PC-3 (cell line): ENCODE results near the gene GPC6.
A peak's percentile ranks its signal among the peaks of the same experiment; 100 is the strongest.

Source experiments
- CTCF ChIP-seq: fragments of 300-600 bp; sonication (generic); conservative IDR thresholded peaks from 2 replicates; pipeline ENCODE4 v1.5.1; 2017; ENCODE audit warnings: antibody characterized with exemption, low read depth, mild to moderate bottlenecking, low read length
- EZH2 ChIP-seq: fragments of 300-600 bp; sonication (generic); IDR thresholded peaks from one replicate; pipeline ENCODE4 v1.6.1; 2017; ENCODE audit warnings: antibody characterized with exemption, mild to moderate bottlenecking, low read length; ENCODE audit not compliant: unreplicated experiment
- EZH2phosphoT487 ChIP-seq: fragments of 300-600 bp; sonication (generic); IDR thresholded peaks from 2 replicates; pipeline ENCODE4 v1.6.1; 2018; ENCODE audit warnings: mild to moderate bottlenecking, antibody characterized with exemption, low read length, borderline replicate concordance

- TF ChIP-seq CTCF (peak; percentile 66), EZH2 (no peak), EZH2phosphoT487 (no peak)
Measured at GRCh38 chr13:94416454-94417080, 1190.0 kb downstream of the GPC6 start.
